GM12874 (cell line): Measurements from ENCODE around the gene ISG15.

Experiments used
- TF ChIP-seq, protein P1 (sequence below): IDR thresholded peaks from 2 replicates; pipeline ENCODE4 v1.5.1; 2011; ENCODE audit warnings: low read depth, mild to moderate bottlenecking, control low read depth, low read length, moderate library complexity; ENCODE audit not compliant: insufficient read depth

ISG15 gene

DNA sequence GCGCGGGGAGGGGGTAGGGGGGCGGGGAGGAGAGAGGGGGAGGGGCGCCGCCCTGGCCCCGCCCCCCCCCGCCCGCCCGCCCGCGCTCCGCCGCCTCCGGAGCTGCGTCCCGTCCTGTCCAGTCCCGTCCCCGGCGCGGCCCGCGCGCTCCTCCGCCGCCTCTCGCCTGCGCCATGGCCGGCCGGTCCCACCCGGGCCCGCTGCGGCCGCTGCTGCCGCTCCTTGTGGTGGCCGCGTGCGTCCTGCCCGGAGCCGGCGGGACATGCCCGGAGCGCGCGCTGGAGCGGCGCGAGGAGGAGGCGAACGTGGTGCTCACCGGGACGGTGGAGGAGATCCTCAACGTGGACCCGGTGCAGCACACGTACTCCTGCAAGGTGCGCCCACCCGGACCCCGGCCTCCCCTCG, 6.7 kb downstream of the ISG15 start, which contains the start of gene AGRN:
Gene AGRN (plus strand): TSS at position 121 of the 405 bp plus-strand sequence. CDS start 53 bp downstream, at position 174.
- TF ChIP-seq, protein P1, sequence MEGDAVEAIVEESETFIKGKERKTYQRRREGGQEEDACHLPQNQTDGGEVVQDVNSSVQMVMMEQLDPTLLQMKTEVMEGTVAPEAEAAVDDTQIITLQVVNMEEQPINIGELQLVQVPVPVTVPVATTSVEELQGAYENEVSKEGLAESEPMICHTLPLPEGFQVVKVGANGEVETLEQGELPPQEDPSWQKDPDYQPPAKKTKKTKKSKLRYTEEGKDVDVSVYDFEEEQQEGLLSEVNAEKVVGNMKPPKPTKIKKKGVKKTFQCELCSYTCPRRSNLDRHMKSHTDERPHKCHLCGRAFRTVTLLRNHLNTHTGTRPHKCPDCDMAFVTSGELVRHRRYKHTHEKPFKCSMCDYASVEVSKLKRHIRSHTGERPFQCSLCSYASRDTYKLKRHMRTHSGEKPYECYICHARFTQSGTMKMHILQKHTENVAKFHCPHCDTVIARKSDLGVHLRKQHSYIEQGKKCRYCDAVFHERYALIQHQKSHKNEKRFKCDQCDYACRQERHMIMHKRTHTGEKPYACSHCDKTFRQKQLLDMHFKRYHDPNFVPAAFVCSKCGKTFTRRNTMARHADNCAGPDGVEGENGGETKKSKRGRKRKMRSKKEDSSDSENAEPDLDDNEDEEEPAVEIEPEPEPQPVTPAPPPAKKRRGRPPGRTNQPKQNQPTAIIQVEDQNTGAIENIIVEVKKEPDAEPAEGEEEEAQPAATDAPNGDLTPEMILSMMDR = no peak

DNA sequence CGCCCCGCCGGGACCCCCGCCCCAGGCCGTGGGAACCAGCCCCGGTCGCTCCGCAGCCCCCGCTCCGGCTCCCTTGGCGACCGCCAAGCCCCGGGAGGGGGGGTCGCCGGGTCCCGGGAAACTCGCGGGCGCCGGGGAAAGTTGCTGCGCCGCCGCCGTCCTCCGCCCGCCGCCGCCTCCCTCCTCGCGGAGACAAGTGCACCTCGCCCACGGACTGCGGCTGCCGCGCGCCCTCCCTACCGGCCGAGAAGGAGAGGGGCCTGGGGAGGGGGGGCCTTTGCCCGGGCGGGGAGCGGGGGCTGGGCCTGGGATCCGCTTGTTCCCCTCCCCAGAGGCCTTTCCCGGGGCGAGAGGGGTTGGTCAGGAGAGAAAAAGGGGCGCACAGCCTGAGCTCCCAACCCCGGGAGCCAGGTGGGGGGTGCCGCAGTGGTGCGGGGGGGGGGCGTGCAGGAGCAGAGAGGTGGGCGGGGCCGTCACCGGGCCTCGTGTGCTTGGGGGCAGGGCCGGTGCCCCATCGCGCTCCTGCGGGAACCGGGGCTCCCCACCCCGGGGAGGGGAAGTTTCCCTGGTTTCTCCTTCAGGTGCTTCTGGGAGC, 7.2 kb downstream of the ISG15 start:
- TF ChIP-seq, protein P1 = no peak

DNA sequence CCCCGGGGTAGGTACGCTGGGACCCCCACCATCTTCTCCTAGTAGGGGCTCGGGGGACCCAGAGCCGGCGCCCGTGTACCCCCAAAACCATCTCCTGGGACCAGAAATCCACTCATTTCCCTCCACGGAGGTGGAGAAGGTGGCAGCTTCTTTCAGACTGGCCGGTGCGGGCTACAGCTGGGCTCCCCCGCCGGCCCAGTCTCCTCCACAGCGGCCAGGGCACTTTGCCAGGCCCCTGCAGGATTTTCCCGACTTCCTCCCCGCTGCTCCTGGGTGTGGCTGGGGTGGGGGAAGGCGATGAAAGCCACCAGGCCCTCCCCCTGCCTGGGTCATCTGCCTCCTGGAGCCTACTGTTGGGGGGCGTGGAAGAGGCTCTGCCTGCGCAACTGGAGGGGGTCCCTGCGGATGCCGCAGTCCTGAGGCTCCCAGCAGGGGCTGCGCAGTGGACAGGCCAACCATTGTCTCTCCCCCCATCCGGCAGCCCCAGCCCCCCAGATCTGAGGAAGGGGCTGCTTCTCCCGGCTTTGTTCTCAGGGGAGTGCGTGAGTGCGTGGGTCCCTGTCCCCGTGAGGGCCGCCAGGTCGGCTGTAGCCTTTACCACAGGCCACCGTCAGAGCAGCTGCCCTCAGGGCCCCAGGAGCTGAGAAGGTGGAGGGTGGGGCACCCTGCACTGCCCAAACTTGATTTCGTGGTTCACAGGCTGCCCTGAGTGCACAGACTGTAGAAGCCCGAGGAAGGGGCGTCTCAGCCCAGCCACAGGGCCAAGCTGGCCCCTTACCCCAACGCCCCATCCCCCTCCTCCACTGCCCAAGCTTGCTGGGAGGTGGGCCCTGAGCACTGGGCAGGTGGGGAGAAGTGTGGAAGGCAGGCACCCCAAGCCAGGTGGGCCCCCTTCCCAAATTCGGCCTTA, 8.0 kb downstream of the ISG15 start:
- TF ChIP-seq, protein P1 = no peak

DNA sequence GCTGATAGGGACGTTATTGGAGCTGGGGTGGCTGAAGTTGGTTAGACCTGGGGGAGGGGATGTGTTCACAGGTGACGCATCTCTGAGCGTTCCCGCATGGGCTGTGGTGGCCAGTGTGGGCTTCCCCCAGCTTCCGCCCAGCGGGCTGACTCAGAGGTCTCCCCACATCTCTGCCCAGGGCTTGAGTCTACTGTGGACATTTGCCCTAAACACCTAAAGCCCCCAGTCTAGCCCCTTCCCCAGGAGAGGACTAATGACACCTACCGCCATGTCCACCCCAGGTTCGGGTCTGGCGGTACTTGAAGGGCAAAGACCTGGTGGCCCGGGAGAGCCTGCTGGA, 8.6 kb downstream of the ISG15 start:
- TF ChIP-seq, protein P1 = no peak

DNA sequence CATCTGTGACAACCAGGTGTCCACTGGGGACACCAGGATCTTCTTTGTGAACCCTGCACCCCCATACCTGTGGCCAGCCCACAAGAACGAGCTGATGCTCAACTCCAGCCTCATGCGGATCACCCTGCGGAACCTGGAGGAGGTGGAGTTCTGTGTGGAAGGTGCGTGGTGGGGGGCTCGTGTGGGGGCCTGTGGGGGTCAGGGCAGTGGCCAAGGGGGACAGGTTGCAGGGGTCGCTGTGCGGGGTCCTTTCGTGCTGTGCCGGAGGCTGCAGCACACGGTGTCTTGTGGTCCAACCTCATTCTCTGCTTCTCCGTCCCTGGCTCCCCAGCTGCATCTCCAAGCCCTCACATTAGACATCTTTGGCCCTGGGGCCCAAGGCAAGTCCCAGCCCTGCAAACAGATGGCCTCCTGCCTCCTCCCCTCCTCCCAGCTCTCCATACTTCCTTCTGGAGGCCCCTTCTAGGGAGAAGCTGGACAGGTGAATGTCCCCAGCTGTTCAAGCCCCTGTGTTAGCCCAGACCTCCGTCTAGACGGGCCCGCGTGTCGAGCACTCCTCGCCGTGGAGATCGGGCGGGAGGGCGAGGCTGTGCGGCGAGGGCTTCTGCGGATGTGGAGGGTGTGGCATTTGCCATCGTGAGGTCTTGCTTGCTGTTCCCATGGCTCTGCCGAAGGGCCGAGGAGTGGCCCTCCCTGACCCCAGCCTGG, 9.2 kb downstream of the ISG15 start:
- TF ChIP-seq, protein P1 = no peak

DNA sequence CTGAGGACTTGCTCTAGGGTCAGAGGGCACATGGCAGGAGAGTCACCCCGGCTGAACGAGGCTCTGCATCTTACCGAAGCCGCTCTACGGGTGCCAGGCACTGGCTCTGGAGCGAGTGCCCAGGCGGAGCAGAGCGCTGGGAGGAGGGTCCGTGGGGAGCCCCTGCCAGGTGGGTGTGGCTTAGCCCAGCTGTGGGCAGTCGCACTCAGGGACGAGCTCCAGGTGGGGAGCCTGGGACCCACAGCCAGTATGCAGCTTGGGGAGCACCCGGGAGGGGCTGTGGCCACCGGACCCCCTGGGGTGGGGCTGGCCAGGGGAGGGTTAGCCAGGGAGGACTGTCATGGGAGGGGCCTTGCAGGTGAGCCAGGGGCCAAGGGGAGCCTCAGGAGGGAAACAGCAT, 10.4 kb downstream of the ISG15 start:
- TF ChIP-seq, protein P1 = no peak

DNA sequence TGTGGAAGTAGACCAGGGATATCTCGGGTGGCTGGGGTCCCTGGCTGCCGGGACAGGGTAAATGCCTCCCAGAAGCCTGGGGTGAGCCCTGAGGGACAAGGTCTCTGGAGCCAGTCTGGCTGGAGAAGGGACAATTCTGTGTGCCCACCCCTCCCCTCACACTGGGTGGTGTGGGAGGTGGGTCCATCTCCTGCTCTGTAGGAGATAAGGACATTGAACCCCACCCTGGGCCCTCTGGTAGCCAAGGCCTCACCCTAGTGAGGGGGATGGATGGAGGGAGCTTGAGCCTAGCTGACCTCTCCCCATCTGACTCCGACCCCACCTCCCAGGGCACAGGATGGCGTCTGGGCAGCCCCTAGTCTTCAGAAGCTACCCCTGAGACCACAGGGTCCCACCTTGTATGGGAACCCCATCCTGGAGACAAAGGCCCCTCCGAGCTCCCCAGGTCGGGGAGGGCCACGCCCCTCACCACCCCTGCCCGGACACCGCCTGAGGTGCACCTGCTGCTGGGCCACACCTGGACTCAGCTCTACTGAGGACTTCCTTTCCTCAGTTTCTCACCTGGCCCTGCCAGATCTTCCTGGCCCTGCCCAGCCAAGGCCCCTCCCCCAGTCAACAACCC, 11.0 kb downstream of the ISG15 start:
- TF ChIP-seq, protein P1 = no peak
